DND-41 (cell line): ENCODE data around the gene AXIN1.

Experiments used
- EZH2 ChIP-seq: IDR thresholded peaks from 3 replicates; pipeline ENCODE4 v1.6.1; 2012; ENCODE audit warnings: borderline replicate concordance, low read depth, mild to moderate bottlenecking, moderate library complexity, low read length, inconsistent platforms; ENCODE audit not compliant: severe bottlenecking
- TF ChIP-seq, protein P1 (sequence below): IDR thresholded peaks from 2 replicates; pipeline ENCODE4 v1.5.1; 2012; ENCODE audit warnings: borderline replicate concordance, low read length, moderate library complexity, mild to moderate bottlenecking; ENCODE audit not compliant: poor library complexity, severe bottlenecking; ENCODE audit errors: extremely low read depth

DNA sequence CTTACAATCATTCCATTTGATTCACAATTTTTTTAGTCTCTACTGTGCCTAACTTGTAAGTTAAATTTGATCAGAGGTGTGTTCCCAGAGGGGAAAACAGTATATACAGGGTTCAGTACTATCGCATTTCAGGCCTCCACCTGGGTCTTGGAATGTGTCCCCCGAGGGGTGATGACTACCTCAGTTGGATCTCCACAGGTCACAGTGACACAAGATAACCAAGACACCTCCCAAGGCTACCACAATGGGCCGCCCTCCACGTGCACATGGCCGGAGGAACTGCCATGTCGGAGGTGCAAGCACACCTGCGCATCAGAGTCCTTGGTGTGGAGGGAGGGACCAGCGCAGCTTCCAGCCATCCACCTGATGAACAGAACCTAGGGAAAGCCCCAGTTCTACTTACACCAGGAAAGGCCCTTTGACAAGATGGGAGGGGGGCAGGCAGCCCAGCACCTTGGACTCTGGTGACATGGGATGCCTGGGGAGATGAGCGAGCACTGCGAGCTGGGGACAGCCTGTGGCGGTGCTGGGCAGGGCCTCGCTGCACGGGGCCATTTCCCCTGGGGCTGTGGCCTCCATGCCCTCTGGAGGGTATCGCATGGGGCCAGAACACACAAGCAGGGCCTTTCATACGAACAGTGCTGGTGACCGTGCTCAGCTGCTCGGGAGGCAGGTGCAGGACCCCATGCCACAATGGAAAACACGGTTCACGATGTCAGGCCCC lies 35.6 kb downstream of the AXIN1 start:
- TF ChIP-seq, protein P1, sequence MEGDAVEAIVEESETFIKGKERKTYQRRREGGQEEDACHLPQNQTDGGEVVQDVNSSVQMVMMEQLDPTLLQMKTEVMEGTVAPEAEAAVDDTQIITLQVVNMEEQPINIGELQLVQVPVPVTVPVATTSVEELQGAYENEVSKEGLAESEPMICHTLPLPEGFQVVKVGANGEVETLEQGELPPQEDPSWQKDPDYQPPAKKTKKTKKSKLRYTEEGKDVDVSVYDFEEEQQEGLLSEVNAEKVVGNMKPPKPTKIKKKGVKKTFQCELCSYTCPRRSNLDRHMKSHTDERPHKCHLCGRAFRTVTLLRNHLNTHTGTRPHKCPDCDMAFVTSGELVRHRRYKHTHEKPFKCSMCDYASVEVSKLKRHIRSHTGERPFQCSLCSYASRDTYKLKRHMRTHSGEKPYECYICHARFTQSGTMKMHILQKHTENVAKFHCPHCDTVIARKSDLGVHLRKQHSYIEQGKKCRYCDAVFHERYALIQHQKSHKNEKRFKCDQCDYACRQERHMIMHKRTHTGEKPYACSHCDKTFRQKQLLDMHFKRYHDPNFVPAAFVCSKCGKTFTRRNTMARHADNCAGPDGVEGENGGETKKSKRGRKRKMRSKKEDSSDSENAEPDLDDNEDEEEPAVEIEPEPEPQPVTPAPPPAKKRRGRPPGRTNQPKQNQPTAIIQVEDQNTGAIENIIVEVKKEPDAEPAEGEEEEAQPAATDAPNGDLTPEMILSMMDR: no peak
- TF ChIP-seq EZH2: no peak
